ENCODE results near the gene FXYD5. TPM values are rescaled to one million over a fixed set of nuclear protein-coding genes. Genes with fewer than 3 reads are reported as not detected.

The FXYD5 gene
- total and polyA plus RNA-seq, 7 experiments from 2014 or later, result 362 to 575 (median 407) TPM

DNA sequence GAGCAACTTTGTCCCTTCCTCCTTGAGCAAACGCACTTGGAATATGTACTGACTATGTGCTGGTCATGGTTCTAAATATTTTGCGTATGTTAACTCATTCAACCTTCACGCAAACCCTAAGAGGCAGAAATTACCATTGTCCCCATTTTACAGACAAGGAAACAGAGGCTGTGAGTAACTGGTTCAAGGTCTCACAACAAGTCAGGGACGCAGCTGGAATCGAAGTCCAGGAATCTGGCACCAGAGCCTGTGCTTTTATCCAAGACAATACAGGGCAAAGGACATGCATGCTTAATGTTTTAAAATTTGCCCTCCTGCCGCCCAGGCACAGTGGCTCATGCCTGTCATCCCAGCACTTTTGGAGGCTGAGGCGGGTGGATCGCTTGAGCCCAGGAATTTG is 5.1 kb downstream of the FXYD5 start:
- no peak overlapping the region for H3K4me3 Mint-ChIP-seq
- CTCF ChIA-PET, result no interaction called here
- peaks cover 18 to 26% of the 10 kb centered on the region in 2 donors for H3K4me1 ChIP-seq (ENCODE audit: control insufficient read depth in 2 of 2, insufficient read depth in 2 of 2, low read length in 2 of 2)

DNA sequence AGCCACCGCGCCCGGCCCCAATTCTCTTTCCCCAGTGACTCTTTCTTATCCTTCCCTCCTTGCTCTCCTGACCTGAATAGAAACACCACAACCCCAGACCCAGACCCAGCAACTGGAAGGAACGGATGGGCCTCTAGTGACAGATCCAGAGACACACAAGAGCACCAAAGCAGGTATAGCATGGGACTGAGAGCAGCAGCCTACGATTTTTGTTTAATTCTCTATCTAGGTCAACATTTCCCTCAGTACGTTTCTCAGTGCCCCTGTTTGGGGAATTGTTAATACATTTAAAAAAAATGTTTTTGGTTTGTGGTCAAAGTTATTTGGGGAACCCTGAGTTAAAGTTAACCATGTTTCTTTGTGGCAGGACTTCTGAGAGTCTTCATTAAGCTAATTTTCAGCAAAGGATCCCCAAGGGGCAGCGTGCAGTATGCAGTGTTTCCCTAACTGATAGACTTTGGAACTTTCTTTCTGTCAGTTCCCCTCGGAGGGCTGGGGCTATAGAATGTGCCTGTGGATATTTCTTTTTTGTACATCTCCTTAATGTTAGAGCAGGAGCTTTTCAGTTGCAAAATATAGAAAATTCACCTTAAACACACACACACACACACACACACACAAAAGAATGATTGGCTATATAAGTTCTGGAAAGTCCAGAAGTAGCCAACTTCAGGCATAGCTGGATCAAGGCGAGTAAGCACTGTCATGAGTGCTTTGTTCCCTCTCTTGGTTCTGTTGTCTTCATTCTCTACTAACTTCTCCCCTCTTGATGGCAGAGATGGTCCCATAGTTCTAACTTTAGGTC is 6.3 kb downstream of the FXYD5 start:
- DNase-seq (no peak), ATAC-seq (no peak)
- Mint-ChIP-seq H3K4me3 (no peak overlapping the region), H3K4me1 (peaks cover 31 to 64% (median 53%) of the 10 kb centered on the region in 7 donors), H3K9me3 (peaks cover 0 to 36% (median 14%) of the 10 kb centered on the region in 11 donors), H3K36me3 (peaks cover 38 to 93% (median 84%) of the 10 kb centered on the region in 5 donors), H3K27me3 (no peaks in the 10 kb centered on the region), H3K27ac (peak overlapping the region in 7 of 9 donors; percentile 75 to 93 (median 83))
- Histone ChIP-seq H3K4me3 (ENCODE audit: low read length) (no peak overlapping the region), H3K36me3 (ENCODE audit: control insufficient read depth in 2 of 3, insufficient read depth in 3 of 3, low read length in 3 of 3) (peaks cover 58 to 90% (median 67%) of the 10 kb centered on the region in 3 experiments), H3K9me3 (ENCODE audit: control insufficient read depth in 2 of 3, low read length in 3 of 3) (peaks cover 0 to 23% (median 3%) of the 10 kb centered on the region in 3 experiments), H3K4me1 (ENCODE audit: control insufficient read depth in 2 of 2, insufficient read depth in 2 of 2, low read length in 2 of 2) (peaks cover 17 to 24% of the 10 kb centered on the region in 2 donors), H3K27ac (ENCODE audit: low read depth, low read length) (no peak overlapping the region), H3K27me3 (ENCODE audit: control insufficient read depth in 2 of 2, insufficient read depth in 2 of 2, low read length in 2 of 2) (no peaks in the 10 kb centered on the region)
- CTCF ChIA-PET, result interaction anchor here (0.9 to 1.5 kb wide), 2 partner anchors 15 to 58 kb away, joined by 3 to 6 read pairs; no protein-coding TSS in a partner anchor
- POLR2A ChIA-PET, result interaction anchor here (0.6 to 2.7 kb wide), 10 partner anchors 9 to 144 kb away, joined by 3 to 11 read pairs (median 4); no protein-coding TSS in a partner anchor
- intact Hi-C loops (cut with micrococcal nuclease), result no loop called here

More for the DNA sequence above, 5.1 kb downstream of the FXYD5 start:
- H3K4me3 ChIP-seq (ENCODE audit: low read length), result no peak overlapping the region
- Mint-ChIP-seq H3K27me3 (no peaks in the 10 kb centered on the region), H3K36me3 (peaks cover 32 to 81% (median 75%) of the 10 kb centered on the region in 5 donors), H3K27ac (peak overlapping the region in 5 of 9 donors; percentile 10 to 76 (median 68)), H3K4me1 (peaks cover 32 to 66% (median 51%) of the 10 kb centered on the region in 7 donors), H3K9me3 (peaks cover 0 to 30% (median 7%) of the 10 kb centered on the region in 11 donors)
- H3K27ac ChIP-seq (ENCODE audit: low read depth, low read length), result peak overlapping the region; percentile 37
- H3K36me3 ChIP-seq (ENCODE audit: control insufficient read depth in 2 of 3, insufficient read depth in 3 of 3, low read length in 3 of 3), result peaks cover 51 to 84% (median 57%) of the 10 kb centered on the region in 3 experiments
- DNase-seq (no peak), ATAC-seq (no peak)
- POLR2A ChIA-PET, result interaction anchor here (1.1 to 2.4 kb wide), 3 partner anchors 13 to 55 kb away, joined by 3 to 11 read pairs (median 5); no protein-coding TSS in a partner anchor
- intact Hi-C loops (cut with micrococcal nuclease), result no loop called here
- H3K9me3 ChIP-seq (ENCODE audit: control insufficient read depth in 2 of 3, low read length in 3 of 3), result peaks cover 0 to 15% (median 3%) of the 10 kb centered on the region in 3 experiments
- no peaks in the 10 kb centered on the region for H3K27me3 ChIP-seq (ENCODE audit: control insufficient read depth in 2 of 2, insufficient read depth in 2 of 2, low read length in 2 of 2)

DNA sequence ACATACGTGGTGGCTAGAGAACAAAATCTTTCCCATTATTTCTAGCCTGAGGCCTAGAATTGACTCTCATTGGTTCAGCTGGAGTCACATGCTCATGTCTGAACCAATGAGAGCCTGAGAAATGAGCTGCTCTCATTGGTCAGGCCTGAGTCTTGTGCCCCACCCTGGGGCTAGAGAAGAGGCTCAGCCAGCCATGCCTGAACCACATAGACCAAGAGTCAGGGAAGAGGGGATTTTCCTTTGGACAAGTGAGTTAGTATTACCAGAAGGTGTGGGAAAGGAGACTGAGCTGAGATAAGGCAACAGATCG is 6.9 kb downstream of the FXYD5 start:
- H3K27me3 ChIP-seq (ENCODE audit: control insufficient read depth in 2 of 2, insufficient read depth in 2 of 2, low read length in 2 of 2), result no peaks in the 10 kb centered on the region
- no peak for DNase-seq
- H3K36me3 Mint-ChIP-seq, result peaks cover 44 to 95% (median 84%) of the 10 kb centered on the region in 5 donors

DNA sequence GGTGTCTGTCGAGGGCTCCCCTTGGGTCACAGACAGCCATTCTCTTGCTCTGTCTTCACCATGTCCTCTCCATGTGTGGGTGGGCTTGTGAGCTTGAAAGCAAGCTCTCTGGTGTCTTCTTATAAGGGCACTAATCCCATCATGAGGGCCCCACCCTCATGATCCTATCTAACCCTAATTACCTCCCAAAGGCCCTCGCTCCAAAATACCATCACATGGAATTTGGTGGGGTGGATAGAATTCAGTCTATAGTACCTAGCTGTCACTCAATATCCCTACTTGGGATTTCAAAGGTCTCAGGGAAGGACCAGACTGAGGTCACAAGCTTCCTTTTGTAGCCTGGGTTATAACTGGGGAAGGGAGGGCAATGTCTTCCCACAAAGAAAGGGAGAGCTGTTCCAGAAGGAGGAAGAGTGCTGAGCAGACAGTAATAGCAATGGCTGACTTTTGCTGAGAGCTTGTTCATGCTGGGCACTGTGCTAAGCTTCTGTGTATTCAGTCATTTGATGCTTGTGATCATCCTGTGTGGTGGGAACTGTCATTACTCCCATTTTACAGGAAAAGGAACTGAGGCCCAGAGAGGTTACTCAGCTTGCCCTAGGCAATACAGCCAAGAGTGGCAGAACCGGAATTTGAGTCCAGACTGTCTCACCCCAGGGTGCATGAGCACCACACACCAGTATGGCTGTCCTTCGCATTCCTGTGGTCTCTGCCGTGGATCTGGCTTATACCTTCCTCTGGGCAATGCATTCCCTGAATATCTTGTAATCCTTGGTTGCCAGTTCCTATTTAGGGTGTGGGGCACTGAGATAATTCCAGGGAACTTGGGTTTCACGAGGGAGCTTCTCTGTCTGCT is 8.2 kb downstream of the FXYD5 start:
- no peaks in the 10 kb centered on the region for H3K27me3 ChIP-seq (ENCODE audit: control insufficient read depth in 2 of 2, insufficient read depth in 2 of 2, low read length in 2 of 2)
- DNase-seq (no peak), ATAC-seq (no peak)
- Mint-ChIP-seq H3K27me3 (no peaks in the 10 kb centered on the region), H3K4me3 (no peak overlapping the region), H3K9me3 (peaks cover 3 to 50% (median 18%) of the 10 kb centered on the region in 11 donors), H3K27ac (peak overlapping the region in 8 of 9 donors; percentile 42 to 83 (median 75)), H3K36me3 (peaks cover 48 to 97% (median 89%) of the 10 kb centered on the region in 5 donors), H3K4me1 (peaks cover 31 to 60% (median 50%) of the 10 kb centered on the region in 7 donors)
- H3K4me3 ChIP-seq (ENCODE audit: low read length), result no peak overlapping the region
- POLR2A ChIA-PET, result interaction anchor here (0.6 to 2.7 kb wide), 9 partner anchors 8 to 244 kb away, joined by 3 to 8 read pairs (median 3); partner anchors contain the start of gene FXYD5
- H3K36me3 ChIP-seq (ENCODE audit: control insufficient read depth in 2 of 3, insufficient read depth in 3 of 3, low read length in 3 of 3), result peaks cover 60 to 97% (median 72%) of the 10 kb centered on the region in 3 experiments
- H3K4me1 ChIP-seq (ENCODE audit: control insufficient read depth in 2 of 2, insufficient read depth in 2 of 2, low read length in 2 of 2), result peaks cover 18 to 20% of the 10 kb centered on the region in 2 donors
- peak overlapping the region; percentile 10 for H3K27ac ChIP-seq (ENCODE audit: low read depth, low read length)
- CTCF ChIA-PET, result interaction anchor here (1.4 kb wide), 1 partner anchor 10 kb away, joined by 5 read pairs; no protein-coding TSS in a partner anchor
- intact Hi-C loops (cut with micrococcal nuclease), result no loop called here
- H3K9me3 ChIP-seq (ENCODE audit: control insufficient read depth in 2 of 3, low read length in 3 of 3), result peaks cover 0 to 32% (median 13%) of the 10 kb centered on the region in 3 experiments

More for the DNA sequence above, 6.9 kb downstream of the FXYD5 start:
- ChIA-PET CTCF (interaction anchor here (0.9 to 1.5 kb wide), 2 partner anchors 16 to 58 kb away, joined by 3 to 6 read pairs; no protein-coding TSS in a partner anchor), POLR2A (interaction anchor here (0.6 to 2.7 kb wide), 6 partner anchors 13 to 62 kb away, joined by 3 to 11 read pairs (median 6); no protein-coding TSS in a partner anchor)
- no peak for ATAC-seq
- Mint-ChIP-seq H3K27me3 (no peaks in the 10 kb centered on the region), H3K4me1 (peaks cover 25 to 60% (median 49%) of the 10 kb centered on the region in 7 donors), H3K4me3 (no peak overlapping the region), H3K9me3 (peaks cover under 1 to 41% (median 16%) of the 10 kb centered on the region in 11 donors), H3K27ac (peak overlapping the region in 7 of 9 donors; percentile 71 to 93 (median 80))
- no peak overlapping the region for H3K4me3 ChIP-seq (ENCODE audit: low read length)
- intact Hi-C loops (cut with micrococcal nuclease), result no loop called here
- H3K36me3 ChIP-seq (ENCODE audit: control insufficient read depth in 2 of 3, insufficient read depth in 3 of 3, low read length in 3 of 3), result peaks cover 62 to 96% (median 73%) of the 10 kb centered on the region in 3 experiments
- peaks cover 0 to 29% (median 9%) of the 10 kb centered on the region in 3 experiments for H3K9me3 ChIP-seq (ENCODE audit: control insufficient read depth in 2 of 3, low read length in 3 of 3)
- H3K27ac ChIP-seq (ENCODE audit: low read depth, low read length), result no peak overlapping the region
- peaks cover 11 to 19% of the 10 kb centered on the region in 2 donors for H3K4me1 ChIP-seq (ENCODE audit: control insufficient read depth in 2 of 2, insufficient read depth in 2 of 2, low read length in 2 of 2)

DNA sequence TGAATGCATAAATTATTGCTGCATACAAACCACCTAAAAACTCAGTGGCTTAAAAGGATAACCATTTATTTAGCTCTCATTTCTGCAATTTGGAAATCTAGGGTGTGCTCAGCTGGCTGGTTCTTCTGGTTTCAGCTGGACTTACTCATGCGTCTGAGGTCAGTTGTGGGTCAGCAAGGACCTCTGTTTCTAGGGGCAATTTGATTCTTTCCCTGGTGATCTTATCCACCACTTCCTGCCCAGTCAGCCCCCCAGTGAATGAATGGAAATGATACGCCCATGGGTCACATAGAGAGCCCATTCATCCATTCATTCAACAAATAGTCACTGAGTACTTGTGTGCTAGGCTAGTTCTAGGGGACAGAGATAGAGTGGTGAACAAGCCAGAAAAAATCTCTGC is 9.9 kb downstream of the FXYD5 start:
- H3K4me3 Mint-ChIP-seq, result peak overlapping the region in 1 of 10 donors; percentile 48
- Histone ChIP-seq H3K36me3 (ENCODE audit: control insufficient read depth in 2 of 3, insufficient read depth in 3 of 3, low read length in 3 of 3) (peaks cover 56 to 93% (median 60%) of the 10 kb centered on the region in 3 experiments), H3K27me3 (ENCODE audit: control insufficient read depth in 2 of 2, insufficient read depth in 2 of 2, low read length in 2 of 2) (no peaks in the 10 kb centered on the region), H3K4me1 (ENCODE audit: control insufficient read depth in 2 of 2, insufficient read depth in 2 of 2, low read length in 2 of 2) (peaks cover 21 to 23% of the 10 kb centered on the region in 2 donors), H3K27ac (ENCODE audit: low read depth, low read length) (no peak overlapping the region), H3K4me3 (ENCODE audit: low read length) (no peak overlapping the region), H3K9me3 (ENCODE audit: control insufficient read depth in 2 of 3, low read length in 3 of 3) (peaks cover 0 to 32% (median 13%) of the 10 kb centered on the region in 3 experiments)
- peaks cover 3 to 50% (median 18%) of the 10 kb centered on the region in 11 donors for H3K9me3 Mint-ChIP-seq
- peaks cover 29 to 54% (median 41%) of the 10 kb centered on the region in 7 donors for H3K4me1 Mint-ChIP-seq
- intact Hi-C loops (cut with micrococcal nuclease), result no loop called here
- ChIA-PET CTCF (no interaction called here), POLR2A (interaction anchor here (0.6 to 1.0 kb wide), 3 partner anchors 10 to 103 kb away, joined by 3 to 4 read pairs (median 3); partner anchors contain the start of gene FXYD5)
- no peak for DNase-seq
- H3K36me3 Mint-ChIP-seq, result peaks cover 47 to 92% (median 79%) of the 10 kb centered on the region in 5 donors
- H3K27ac Mint-ChIP-seq, result peak overlapping the region in 8 of 9 donors; percentile 24 to 94 (median 45)
- no peaks in the 10 kb centered on the region for H3K27me3 Mint-ChIP-seq
- ATAC-seq, result no peak

Measured in naive thymus-derived CD4-positive, alpha-beta T cell (primary cell).